ENCODE data around the gene TMEM108.

TMEM108 gene

GRCh38 chr3:133053532-133053931 is 15.3 kb downstream of the TMEM108 start:
- no peak for DNase-seq (ENCODE audit: extremely low read depth in 1 of 2, low read depth in 1 of 2)

GRCh38 chr3:133054586-133054985 is 16.4 kb downstream of the TMEM108 start:
- no peak for DNase-seq (ENCODE audit: extremely low read depth in 1 of 2, low read depth in 1 of 2)

DNA sequence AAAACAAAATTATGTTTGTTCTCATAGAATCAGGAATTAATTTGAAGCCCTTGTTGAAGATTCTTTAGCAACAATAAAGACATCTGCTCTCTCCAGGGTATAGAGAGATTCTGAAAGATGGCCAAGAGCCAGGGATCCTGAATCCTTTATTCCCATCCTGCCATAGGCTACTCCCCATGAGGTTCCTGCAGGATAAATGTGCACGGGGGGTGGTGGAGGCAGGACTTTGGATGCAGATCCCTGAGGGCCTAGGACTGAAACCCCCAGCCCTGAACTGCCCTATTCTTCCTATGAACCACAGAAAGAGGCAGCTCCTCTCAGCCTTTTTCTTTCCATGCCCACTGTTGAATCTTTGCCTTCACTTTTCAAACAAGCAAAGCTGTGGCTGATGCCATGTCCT is 17.1 kb downstream of the TMEM108 start:
- DNase-seq (ENCODE audit: extremely low read depth in 1 of 2, low read depth in 1 of 2), result no peak

GRCh38 chr3:133058243-133058642 is 20.1 kb downstream of the TMEM108 start:
- DNase-seq (ENCODE audit: extremely low read depth in 1 of 2, low read depth in 1 of 2), result no peak

GRCh38 chr3:133058831-133059230 is 20.6 kb downstream of the TMEM108 start:
- DNase-seq (ENCODE audit: extremely low read depth in 1 of 2, low read depth in 1 of 2), result no peak

DNA sequence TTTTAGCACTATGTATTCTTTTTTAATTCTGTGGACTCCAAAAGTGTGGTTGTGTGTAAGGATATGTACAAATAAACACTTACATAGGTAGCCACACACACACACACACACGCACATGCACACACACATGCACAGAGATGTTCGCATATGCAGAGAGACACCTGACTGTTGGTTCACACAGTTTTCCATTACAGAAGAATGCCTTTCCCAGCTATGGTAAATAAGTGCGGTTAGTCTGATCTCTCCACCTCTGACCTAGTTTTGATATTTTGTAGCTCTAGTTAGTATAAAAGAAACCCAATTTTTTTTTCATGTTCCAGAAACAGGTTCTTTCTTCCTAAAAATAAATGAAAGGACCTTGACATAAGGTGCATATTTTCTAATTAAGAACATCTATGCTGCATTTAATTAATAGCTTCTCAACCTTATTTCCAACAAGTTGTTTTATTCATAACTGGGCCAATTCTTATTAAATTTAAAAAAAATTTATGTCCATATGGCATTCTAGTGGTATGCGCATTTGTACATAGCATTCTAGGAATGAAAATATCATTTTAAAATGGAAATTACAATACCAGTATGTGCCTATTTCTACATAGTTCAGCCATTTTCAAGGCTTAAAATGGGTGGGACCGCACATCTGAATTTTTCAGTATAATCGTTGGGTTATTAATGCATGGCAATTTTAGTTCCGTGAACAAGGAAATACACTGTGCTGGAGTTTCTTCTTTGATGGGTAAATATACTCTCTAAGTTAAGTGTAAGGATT is 27.2 kb downstream of the TMEM108 start:
- DNase-seq (ENCODE audit: extremely low read depth in 1 of 2, low read depth in 1 of 2), result no peak

GRCh38 chr3:133066026-133066425 is 27.8 kb downstream of the TMEM108 start:
- no peak for DNase-seq (ENCODE audit: extremely low read depth in 1 of 2, low read depth in 1 of 2)

DNA sequence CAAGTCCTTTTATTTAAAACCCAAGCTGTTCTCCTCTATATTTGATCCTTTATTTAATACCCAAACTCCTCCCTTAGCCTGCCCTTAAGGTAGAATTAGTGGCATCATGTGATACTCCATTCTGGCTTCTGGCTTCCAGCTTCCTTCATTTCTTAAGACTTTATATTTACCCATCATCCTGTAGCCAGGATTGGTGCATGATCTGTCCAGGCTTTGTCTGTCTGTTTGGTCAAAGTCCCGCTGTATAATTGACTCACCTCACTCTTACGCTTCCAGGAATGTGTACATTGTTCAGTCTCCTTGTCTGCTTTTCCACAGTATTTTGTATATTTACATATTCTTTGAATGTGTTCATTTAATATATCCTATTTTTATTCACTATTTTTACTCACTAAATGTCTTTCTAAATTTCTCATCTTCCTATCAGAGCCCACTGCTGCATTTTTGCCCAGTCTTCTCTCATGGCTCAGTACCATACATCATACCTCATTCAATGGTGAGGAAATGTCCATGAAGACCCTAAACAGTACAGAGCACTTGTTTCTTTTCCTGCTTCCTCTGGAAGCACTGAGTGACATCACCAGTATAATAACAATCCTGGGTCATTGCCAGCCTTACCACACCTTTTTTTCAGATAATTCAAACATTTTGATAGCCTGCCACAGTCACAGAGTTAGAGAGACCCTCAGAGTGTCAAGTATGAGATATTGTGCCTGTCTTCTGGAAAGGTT is 31.5 kb downstream of the TMEM108 start:
- no peak for DNase-seq (ENCODE audit: extremely low read depth in 1 of 2, low read depth in 1 of 2)

DNA sequence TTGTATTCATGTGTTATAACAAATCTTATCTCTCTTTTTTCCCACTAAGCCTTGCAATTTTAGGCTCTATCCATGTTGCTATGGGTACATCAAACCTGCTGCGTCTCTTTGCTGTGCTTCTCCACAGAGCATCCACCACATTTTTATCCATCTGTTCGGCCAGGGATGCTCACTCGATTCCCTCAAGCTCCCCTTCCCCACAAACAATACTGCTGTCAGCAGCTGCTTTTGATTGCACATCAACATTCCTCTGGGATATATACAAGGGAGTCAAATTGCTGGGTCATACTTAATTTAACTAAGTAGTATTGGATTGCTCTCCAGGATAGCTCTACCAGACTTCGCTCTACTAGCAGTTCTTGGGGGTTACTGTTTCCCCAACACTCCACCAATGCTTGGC is 36.8 kb downstream of the TMEM108 start:
- DNase-seq (ENCODE audit: extremely low read depth in 1 of 2, low read depth in 1 of 2), result no peak

DNA sequence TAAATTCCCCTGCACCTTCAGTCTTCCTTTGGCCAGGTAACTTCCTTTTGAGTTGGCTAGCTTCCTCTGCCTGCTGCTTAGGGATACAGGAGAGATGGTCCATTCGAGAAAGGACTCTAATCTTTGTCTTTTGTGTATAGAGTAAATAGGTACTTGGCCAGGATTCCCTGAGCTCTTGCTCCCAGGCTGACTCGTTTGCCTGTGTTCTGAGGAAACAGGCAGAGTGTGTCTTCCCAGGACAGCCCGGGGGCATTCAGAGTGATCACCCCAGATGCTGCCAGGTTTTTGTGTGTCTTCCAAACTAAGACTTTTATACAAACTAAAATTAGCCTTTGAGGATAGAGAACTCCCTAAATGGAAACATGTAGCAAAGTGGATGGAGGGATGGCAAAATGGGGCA is 39.5 kb downstream of the TMEM108 start:
- no peak for DNase-seq (ENCODE audit: extremely low read depth in 1 of 2, low read depth in 1 of 2)

- DNase-seq (ENCODE audit: extremely low read depth in 1 of 2, low read depth in 1 of 2), result no peak
Measured at GRCh38 chr3:133079621-133080020, 41.4 kb downstream of the TMEM108 start.

- no peak for DNase-seq (ENCODE audit: extremely low read depth in 1 of 2, low read depth in 1 of 2)
Measured at GRCh38 chr3:133081016-133081415, 42.8 kb downstream of the TMEM108 start.

DNA sequence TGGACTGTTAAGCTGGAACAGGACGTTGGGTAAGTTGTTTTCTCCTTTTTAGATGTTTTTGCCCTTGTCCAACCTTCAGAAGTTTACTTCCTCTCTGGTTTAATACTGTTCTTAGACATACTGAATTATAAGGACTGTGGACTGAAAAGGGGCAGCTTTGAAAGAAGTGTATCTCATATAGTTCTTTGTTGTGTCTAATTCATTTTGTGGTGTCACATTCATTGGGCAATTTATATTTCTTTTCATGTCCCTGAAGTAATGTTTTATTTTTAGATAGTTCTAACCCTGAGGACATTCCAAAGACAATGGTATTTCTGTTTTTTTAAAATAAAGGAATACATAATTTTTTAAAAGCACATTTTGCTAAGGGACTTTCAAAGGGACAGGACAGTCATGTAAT is 45.2 kb downstream of the TMEM108 start:
- no peak for DNase-seq (ENCODE audit: extremely low read depth in 1 of 2, low read depth in 1 of 2)

- DNase-seq (ENCODE audit: extremely low read depth in 1 of 2, low read depth in 1 of 2), result no peak
Measured at GRCh38 chr3:133089906-133090485, 51.8 kb downstream of the TMEM108 start.

GRCh38 chr3:133092681-133093080 is 54.5 kb downstream of the TMEM108 start:
- DNase-seq (ENCODE audit: extremely low read depth in 1 of 2, low read depth in 1 of 2), result no peak

GRCh38 chr3:133093366-133093765 is 55.2 kb downstream of the TMEM108 start:
- DNase-seq (ENCODE audit: extremely low read depth in 1 of 2, low read depth in 1 of 2), result no peak

DNA sequence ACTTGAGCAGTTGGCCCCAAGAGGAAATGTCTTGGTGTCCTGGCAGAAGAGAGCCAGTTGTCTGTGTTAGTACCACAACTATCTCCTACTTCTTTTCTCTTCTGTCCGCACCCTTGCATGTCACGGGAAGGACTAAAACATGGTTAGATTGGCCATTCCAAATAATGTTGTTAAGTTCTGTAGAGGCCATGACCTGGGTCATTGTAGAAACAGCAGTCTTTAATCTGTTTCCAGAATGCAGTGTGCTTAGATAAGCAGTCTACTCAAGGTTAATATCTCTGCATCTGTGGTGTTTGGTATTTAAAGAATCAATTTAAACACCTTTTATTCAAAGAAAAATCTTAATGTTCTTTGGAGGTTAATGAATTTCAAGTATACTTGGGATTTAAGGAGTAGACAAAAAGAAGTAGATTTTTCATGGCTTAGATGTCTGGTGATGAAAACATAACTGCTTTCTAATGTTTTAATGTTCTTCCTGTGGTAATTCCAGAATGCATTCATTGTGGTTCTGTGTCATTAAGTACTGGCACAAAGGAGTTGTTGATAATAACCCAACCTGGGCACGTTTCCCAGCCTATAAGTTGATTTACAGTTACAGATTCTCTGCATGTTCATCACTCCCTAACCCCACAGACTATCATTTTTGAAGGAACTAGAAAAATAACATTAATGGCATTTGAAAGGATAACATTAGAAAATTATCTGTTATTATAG is 58.9 kb downstream of the TMEM108 start:
- DNase-seq (ENCODE audit: extremely low read depth in 1 of 2, low read depth in 1 of 2), result no peak

DNA sequence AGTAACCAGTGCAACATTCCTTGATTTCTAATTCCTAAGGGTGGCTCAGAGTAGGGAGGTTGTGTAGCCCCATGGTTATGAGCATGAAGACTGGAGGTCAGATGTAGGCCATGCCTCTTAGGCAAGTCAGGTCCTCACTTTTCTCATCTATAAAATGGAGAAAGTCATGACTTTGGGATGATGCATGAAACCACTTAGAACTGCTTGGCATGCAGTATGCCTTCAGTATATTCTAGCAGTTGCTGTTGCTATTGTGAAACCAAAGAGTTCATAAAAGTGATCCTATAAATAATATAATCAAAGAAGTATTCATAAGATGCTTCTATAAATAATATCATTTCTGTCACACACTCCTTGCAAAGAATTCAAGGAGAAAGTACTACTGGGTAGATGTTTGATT is 65.5 kb downstream of the TMEM108 start:
- no peak for DNase-seq (ENCODE audit: extremely low read depth in 1 of 2, low read depth in 1 of 2)

DNA sequence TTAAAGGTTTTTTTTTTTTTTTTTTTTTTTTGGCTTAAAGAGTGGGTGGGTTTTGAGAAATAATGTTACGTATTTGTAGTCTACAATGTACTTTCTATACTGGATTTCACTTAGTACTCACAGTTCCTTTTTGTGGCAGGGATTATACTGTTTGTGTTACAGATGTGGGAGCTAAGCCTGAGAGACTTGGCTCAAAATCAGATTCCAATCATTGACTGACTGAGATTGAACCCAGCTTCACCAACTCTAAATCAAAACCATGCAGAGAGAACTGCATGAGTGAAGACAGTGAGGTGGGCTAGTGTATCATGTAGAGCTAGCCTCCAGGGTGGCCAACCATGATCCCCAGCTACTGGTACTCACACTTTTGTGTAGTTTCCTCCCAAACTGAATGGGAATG is 68.0 kb downstream of the TMEM108 start:
- DNase-seq (ENCODE audit: extremely low read depth in 1 of 2, low read depth in 1 of 2), result no peak

GRCh38 chr3:133112666-133113065 is 74.5 kb downstream of the TMEM108 start:
- no peak for DNase-seq (ENCODE audit: extremely low read depth in 1 of 2, low read depth in 1 of 2)

GRCh38 chr3:133113526-133113925 is 75.3 kb downstream of the TMEM108 start:
- DNase-seq (ENCODE audit: extremely low read depth in 1 of 2, low read depth in 1 of 2), result no peak

All from stimulated activated CD8-positive, alpha-beta memory T cell treated with anti-CD3 and anti-CD28 coated beads, Interleukin-7, amount 100 ng/mL, for 48 hours (primary cell).